Ishikawa (cell line): ENCODE measurements around the gene KMT2D.

Experiments used
- CEBPB ChIP-seq: IDR thresholded peaks from 2 replicates; pipeline ENCODE4 v1.6.1; 2012
- EGR1 ChIP-seq: IDR thresholded peaks from 2 replicates; pipeline ENCODE4 v1.6.1; 2012
- EP300 ChIP-seq: IDR thresholded peaks from 2 replicates; pipeline ENCODE4 v1.6.1; 2012; ENCODE audit warnings: borderline replicate concordance
- FOXM1 ChIP-seq: IDR thresholded peaks from 2 replicates; pipeline ENCODE4 v1.6.1; 2012; ENCODE audit warnings: low read depth, borderline replicate concordance
- NFIC ChIP-seq: IDR thresholded peaks from 2 replicates; pipeline ENCODE4 v1.6.1; 2012
- RAD21 ChIP-seq: IDR thresholded peaks from 2 replicates; pipeline ENCODE4 v1.6.1; 2012; ENCODE audit warnings: low read depth
- TF ChIP-seq, protein P1 (sequence below): IDR thresholded peaks from 2 replicates; pipeline ENCODE4 v1.6.1; 2012; ENCODE audit warnings: low read depth, mild to moderate bottlenecking

- TF ChIP-seq, protein P1, sequence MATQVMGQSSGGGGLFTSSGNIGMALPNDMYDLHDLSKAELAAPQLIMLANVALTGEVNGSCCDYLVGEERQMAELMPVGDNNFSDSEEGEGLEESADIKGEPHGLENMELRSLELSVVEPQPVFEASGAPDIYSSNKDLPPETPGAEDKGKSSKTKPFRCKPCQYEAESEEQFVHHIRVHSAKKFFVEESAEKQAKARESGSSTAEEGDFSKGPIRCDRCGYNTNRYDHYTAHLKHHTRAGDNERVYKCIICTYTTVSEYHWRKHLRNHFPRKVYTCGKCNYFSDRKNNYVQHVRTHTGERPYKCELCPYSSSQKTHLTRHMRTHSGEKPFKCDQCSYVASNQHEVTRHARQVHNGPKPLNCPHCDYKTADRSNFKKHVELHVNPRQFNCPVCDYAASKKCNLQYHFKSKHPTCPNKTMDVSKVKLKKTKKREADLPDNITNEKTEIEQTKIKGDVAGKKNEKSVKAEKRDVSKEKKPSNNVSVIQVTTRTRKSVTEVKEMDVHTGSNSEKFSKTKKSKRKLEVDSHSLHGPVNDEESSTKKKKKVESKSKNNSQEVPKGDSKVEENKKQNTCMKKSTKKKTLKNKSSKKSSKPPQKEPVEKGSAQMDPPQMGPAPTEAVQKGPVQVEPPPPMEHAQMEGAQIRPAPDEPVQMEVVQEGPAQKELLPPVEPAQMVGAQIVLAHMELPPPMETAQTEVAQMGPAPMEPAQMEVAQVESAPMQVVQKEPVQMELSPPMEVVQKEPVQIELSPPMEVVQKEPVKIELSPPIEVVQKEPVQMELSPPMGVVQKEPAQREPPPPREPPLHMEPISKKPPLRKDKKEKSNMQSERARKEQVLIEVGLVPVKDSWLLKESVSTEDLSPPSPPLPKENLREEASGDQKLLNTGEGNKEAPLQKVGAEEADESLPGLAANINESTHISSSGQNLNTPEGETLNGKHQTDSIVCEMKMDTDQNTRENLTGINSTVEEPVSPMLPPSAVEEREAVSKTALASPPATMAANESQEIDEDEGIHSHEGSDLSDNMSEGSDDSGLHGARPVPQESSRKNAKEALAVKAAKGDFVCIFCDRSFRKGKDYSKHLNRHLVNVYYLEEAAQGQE, result no peak
- TF ChIP-seq FOXM1, result peak; percentile 78
- no peak for TF ChIP-seq EGR1
- TF ChIP-seq NFIC, result peak; percentile 12; the same call in 1 of the 2 replicates
- TF ChIP-seq EP300, result peak; percentile 6; the same call in 1 of the 2 replicates
- TF ChIP-seq CEBPB, result no peak
- no peak for TF ChIP-seq RAD21
Measured at GRCh38 chr12:49069507-49070346, 9.1 kb upstream of the KMT2D start, which contains the start of gene RHEBL1.
